OCI-LY7 (cell line): Measurements from ENCODE around the gene ATF7. TPM values are rescaled to one million over a fixed set of nuclear protein-coding genes. Genes with fewer than 3 reads are reported as not detected.

Source experiments
- BruUV-seq: library from RNA; stranded (reverse); fragments of 400-500 nt; replicated peaks from 2 replicates; lab custom pipeline; 2021; lab: Mats Ljungman, UMichigan
- CTCF ChIA-PET: fragments of 300-600 bp; sonication (Branson Sonifier 250); formaldehyde crosslinking; loops from one replicate; lab custom pipeline; 2022; ENCODE audit warnings: antibody characterized with exemption; ENCODE audit not compliant: unreplicated experiment; lab: Charles Lee
- POLR2A ChIA-PET: fragments of 300-600 bp; sonication (Branson Sonifier 250); formaldehyde crosslinking; loops from one replicate; lab custom pipeline; 2022; ENCODE audit warnings: antibody characterized with exemption; lab: Charles Lee
- DNase-seq: peaks from one replicate; pipeline ENCODE4 v3.0.0-alpha.2; 2015; ENCODE audit warnings: low spot score
- H2AFZ ChIP-seq: fragments of 200-600 bp; sonication (generic), shearing (Covaris generic); 2 replicates; pipeline ENCODE4 v1.6.1; 2014; ENCODE audit warnings: mild to moderate bottlenecking, antibody characterized with exemption, low read length, moderate library complexity
- H3K27ac ChIP-seq: fragments of 200-600 bp; sonication (generic); 2 replicates; pipeline ENCODE4 v1.5.1; 2014; ENCODE audit warnings: mixed run types, low read depth, mild to moderate bottlenecking, moderate library complexity, low read length, inconsistent platforms; ENCODE audit not compliant: poor library complexity, severe bottlenecking
- H3K36me3 ChIP-seq: fragments of 200-600 bp; sonication (generic); 2 replicates; pipeline ENCODE4 v1.6.1; 2014; ENCODE audit warnings: mild to moderate bottlenecking, antibody characterized with exemption, low read length, moderate library complexity, mixed read lengths; ENCODE audit not compliant: insufficient read depth
- H3K4me1 ChIP-seq: fragments of 200-600 bp; sonication (generic); 2 replicates; pipeline ENCODE4 v1.5.1; 2014; ENCODE audit warnings: mild to moderate bottlenecking, low read length; ENCODE audit not compliant: insufficient read depth, poor library complexity, severe bottlenecking
- H3K4me2 ChIP-seq: fragments of 200-600 bp; sonication (generic); 2 replicates; pipeline ENCODE4 v1.6.1; 2014; ENCODE audit warnings: mild to moderate bottlenecking, low read length
- H3K4me3 ChIP-seq: fragments of 200-600 bp; sonication (generic); 2 replicates; pipeline ENCODE4 v1.5.1; 2014; ENCODE audit warnings: mild to moderate bottlenecking, low read depth, low read length; ENCODE audit not compliant: poor library complexity, severe bottlenecking
- H3K79me2 ChIP-seq: fragments of 200-600 bp; sonication (generic); 2 replicates; pipeline ENCODE4 v1.6.1; 2016; ENCODE audit warnings: low read depth, mild to moderate bottlenecking, low read length, moderate library complexity, mixed read lengths; ENCODE audit not compliant: insufficient read depth
- H3K9me2 ChIP-seq: fragments of 200-600 bp; sonication (generic); 2 replicates; pipeline ENCODE4 v1.6.1; 2016; ENCODE audit warnings: mild to moderate bottlenecking, low read length, mixed read lengths; ENCODE audit not compliant: insufficient read depth
- H3K9me3 ChIP-seq: fragments of 200-600 bp; sonication (generic); 2 replicates; pipeline ENCODE4 v1.6.1; 2014; ENCODE audit warnings: mild to moderate bottlenecking, mixed run types, low read length, mixed read lengths
- H4K20me1 ChIP-seq: fragments of 200-600 bp; sonication (generic); 2 replicates; pipeline ENCODE4 v1.6.1; 2014; ENCODE audit warnings: mild to moderate bottlenecking, antibody characterized with exemption, low read length, moderate library complexity, mixed read lengths; ENCODE audit not compliant: insufficient read depth
- CTCF ChIP-seq: fragments of 200-600 bp; sonication (generic); conservative IDR thresholded peaks from 2 replicates; pipeline ENCODE4 v1.5.1; 2014; ENCODE audit warnings: mild to moderate bottlenecking, antibody characterized with exemption, low read length, moderate library complexity, mixed read lengths
- EZH2phosphoT487 ChIP-seq: fragments of 200-600 bp; sonication (generic); IDR thresholded peaks from 2 replicates; pipeline ENCODE4 v1.6.1; 2018; ENCODE audit warnings: low read depth, borderline replicate concordance, mild to moderate bottlenecking, mixed run types, antibody characterized with exemption, low read length, moderate library complexity, mixed read lengths
- intact Hi-C: fragments of 100-400 bp; cut with micrococcal nuclease; formaldehyde crosslinking; loops from one replicate; pipeline ENCODE4 v1.10.0; 2022; ENCODE audit not compliant: unreplicated experiment
- total RNA-seq, 2 experiments: library from RNA; depleted of rRNA in 1 of 2; stranded (reverse); fragments of >200 nt in 1 of 2; shearing (Covaris generic) in 1 of 2; gene quantifications; 2 replicates each; pipeline ENCODE4 v1.2.3, GENCODE V29; 2014 to 2022

Gene ATF7
- total RNA-seq, 2 experiments from 2014 or later = 6.8 to 23.2 TPM

GRCh38 chr12:53507603-53507885, 118.6 kb downstream of the ATF7 start:
- Histone ChIP-seq H3K9me2 (no peaks in the 10 kb centered on the region), H3K4me3 (no peak overlapping the region), H3K4me1 (peaks cover 8% of the 10 kb centered on the region), H3K27ac (no peak overlapping the region), H4K20me1 (no peaks in the 10 kb centered on the region), H3K36me3 (peaks cover 24% of the 10 kb centered on the region; the same call in 1 of the 2 replicates), H2AFZ (no peak overlapping the region), H3K79me2 (peaks cover 2% of the 10 kb centered on the region; the same call in 1 of the 2 replicates), H3K9me3 (no peaks in the 10 kb centered on the region), H3K4me2 (no peak overlapping the region)
- no peak for DNase-seq
- no peak for TF ChIP-seq CTCF
- TF ChIP-seq EZH2phosphoT487 = no peak
- CTCF ChIA-PET = interaction anchor here (2.2 kb wide), 1 partner anchor 155 kb away, joined by 7 read pairs; no protein-coding TSS in a partner anchor
- intact Hi-C loops = loop anchor here (5.0 to 10.0 kb wide), 2 partner anchors 85 to 303 kb away; partner anchors contain the start of genes AMHR2 and ITGB7
- POLR2A ChIA-PET = no interaction called here
- BruUV-seq = no TSS peak

GRCh38 chr12:53506881-53507602, 119.1 kb downstream of the ATF7 start, which contains the start of gene NPFF:
Gene NPFF (minus strand): TSS chr12:53507484. CDS start chr12:53507474, 10 bp downstream.
- TF ChIP-seq EZH2phosphoT487 (no peak), CTCF (no peak)
- BruUV-seq = no TSS peak
- no peaks in the 10 kb centered on the region for H3K9me3 ChIP-seq
- H3K27ac ChIP-seq = no peak within 1 kb of the TSS
- H3K4me3 ChIP-seq = no peak within 1 kb of the TSS
- H2AFZ ChIP-seq = no peak within 1 kb of the TSS
- peaks cover 24% of the 10 kb centered on the region; the same call in 1 of the 2 replicates for H3K36me3 ChIP-seq
- intact Hi-C loops = loop anchor here (5.0 to 10.0 kb wide), 2 partner anchors 85 to 302 kb away; partner anchors contain the start of genes AMHR2 and ITGB7
- POLR2A ChIA-PET = no interaction called here
- peaks cover 8% of the 10 kb centered on the region for H3K79me2 ChIP-seq
- no peak for DNase-seq
- no peaks in the 10 kb centered on the region for H4K20me1 ChIP-seq
- H3K4me1 ChIP-seq = peaks cover 13% of the 10 kb centered on the region
- CTCF ChIA-PET = interaction anchor here (2.2 kb wide), 1 partner anchor 155 kb away, joined by 7 read pairs; no protein-coding TSS in a partner anchor
- H3K9me2 ChIP-seq = no peaks in the 10 kb centered on the region
- no peak within 1 kb of the TSS for H3K4me2 ChIP-seq

- no peaks in the 10 kb centered on the region for H3K9me2 ChIP-seq
- ChIA-PET CTCF (no interaction called here), POLR2A (interaction anchor here (0.6 kb wide), 1 partner anchor 62 kb away, joined by 4 read pairs; no protein-coding TSS in a partner anchor)
- H3K79me2 ChIP-seq = peaks cover 13% of the 10 kb centered on the region
- BruUV-seq = no TSS peak
- peaks cover 18% of the 10 kb centered on the region for H3K4me1 ChIP-seq
- no peak overlapping the region for H2AFZ ChIP-seq
- H3K9me3 ChIP-seq = no peaks in the 10 kb centered on the region
- peaks cover 24% of the 10 kb centered on the region; the same call in 1 of the 2 replicates for H3K36me3 ChIP-seq
- no peak overlapping the region for H3K4me3 ChIP-seq
- no peak for DNase-seq
- H3K4me2 ChIP-seq = no peak overlapping the region
- H3K27ac ChIP-seq = no peak overlapping the region
- no peaks in the 10 kb centered on the region for H4K20me1 ChIP-seq
- TF ChIP-seq EZH2phosphoT487 (no peak), CTCF (no peak)
- intact Hi-C loops = loop anchor here (5.0 to 10.0 kb wide), 2 partner anchors 84 to 302 kb away; partner anchors contain the start of genes AMHR2 and ITGB7
These were observed 119.8 kb downstream of the ATF7 start for GRCh38 chr12:53506450-53506785.
